Measurements from ENCODE around the gene TOR1AIP2. TPM values are rescaled to one million over a fixed set of nuclear protein-coding genes. Genes with fewer than 3 reads are reported as not detected.
A peak's percentile ranks its signal among the peaks of the same experiment; 100 is the strongest.

TOR1AIP2 gene
- total and polyA plus RNA-seq, 2 of the 13 experiments (the other 11 are each of a cell fraction or from before 2014, with no cell fraction given): 35.2 to 65.8 TPM

- TF ChIP-seq ZNF333 (CRISPR knock-in tag; IDR thresholded peaks at IDR 0.05; ENCODE audit: borderline replicate concordance): no peak
- TF ChIP-seq ZNF746 (CRISPR knock-in tag; IDR thresholded peaks at IDR 0.05): no peak
- TF ChIP-seq ZNF83 (CRISPR knock-in tag; IDR thresholded peaks at IDR 0.05; ENCODE audit: borderline replicate concordance): 0 out of 2 replicates have a peak, but pooled peaks have one; percentile 2
- TF ChIP-seq, protein P1, sequence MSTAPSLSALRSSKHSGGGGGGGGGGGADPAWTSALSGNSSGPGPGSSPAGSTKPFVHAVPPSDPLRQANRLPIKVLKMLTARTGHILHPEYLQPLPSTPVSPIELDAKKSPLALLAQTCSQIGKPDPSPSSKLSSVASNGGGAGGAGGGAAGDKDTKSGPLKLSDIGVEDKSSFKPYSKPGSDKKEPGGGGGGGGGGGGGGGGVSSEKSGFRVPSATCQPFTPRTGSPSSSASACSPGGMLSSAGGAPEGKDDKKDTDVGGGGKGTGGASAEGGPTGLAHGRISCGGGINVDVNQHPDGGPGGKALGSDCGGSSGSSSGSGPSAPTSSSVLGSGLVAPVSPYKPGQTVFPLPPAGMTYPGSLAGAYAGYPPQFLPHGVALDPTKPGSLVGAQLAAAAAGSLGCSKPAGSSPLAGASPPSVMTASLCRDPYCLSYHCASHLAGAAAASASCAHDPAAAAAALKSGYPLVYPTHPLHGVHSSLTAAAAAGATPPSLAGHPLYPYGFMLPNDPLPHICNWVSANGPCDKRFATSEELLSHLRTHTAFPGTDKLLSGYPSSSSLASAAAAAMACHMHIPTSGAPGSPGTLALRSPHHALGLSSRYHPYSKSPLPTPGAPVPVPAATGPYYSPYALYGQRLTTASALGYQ (CRISPR knock-in tag; IDR thresholded peaks at IDR 0.05): no peak
- no peak for TF ChIP-seq ZFP1 (CRISPR knock-in tag; IDR thresholded peaks at IDR 0.05)
- TF ChIP-seq ELF3 (CRISPR knock-in tag; IDR thresholded peaks at IDR 0.05): no peak
- TF ChIP-seq AHR (CRISPR knock-in tag; IDR thresholded peaks at IDR 0.05): no peak
- no peak for TF ChIP-seq MIXL1 (CRISPR knock-in tag; IDR thresholded peaks at IDR 0.05)
- no peak; the same call in 1 of the 2 replicates for TF ChIP-seq ZNF329 (CRISPR knock-in tag; IDR thresholded peaks at IDR 0.05; ENCODE audit: low read depth)
- no peak for TF ChIP-seq ZNF251 (CRISPR knock-in tag; IDR thresholded peaks at IDR 0.05)
- TF ChIP-seq MLX (CRISPR knock-in tag; IDR thresholded peaks at IDR 0.05): 0 out of 2 replicates have a peak, but pooled peaks have one; percentile 12
- TF ChIP-seq, protein P2, sequence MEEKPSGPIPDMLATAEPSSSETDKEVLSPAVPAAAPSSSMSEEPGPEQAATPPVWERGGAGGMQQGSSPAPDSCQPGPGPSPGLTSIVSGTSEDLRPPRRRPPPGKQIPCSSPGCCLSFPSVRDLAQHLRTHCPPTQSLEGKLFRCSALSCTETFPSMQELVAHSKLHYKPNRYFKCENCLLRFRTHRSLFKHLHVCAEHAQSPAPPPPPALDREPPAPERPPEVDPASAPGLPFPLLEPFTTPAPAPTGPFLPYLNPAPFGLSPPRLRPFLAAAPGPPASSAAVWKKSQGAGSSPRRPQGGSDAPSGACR (CRISPR knock-in tag; IDR thresholded peaks at IDR 0.05): peak; percentile 73; the same call in 1 of the 2 replicates
- TF ChIP-seq ZNF598 (CRISPR knock-in tag; IDR thresholded peaks at IDR 0.05; ENCODE audit: borderline replicate concordance): no peak
- TF ChIP-seq MYNN (CRISPR knock-in tag; IDR thresholded peaks at IDR 0.05; ENCODE audit: low read depth): no peak
- TF ChIP-seq CEBPB (IDR thresholded peaks at IDR 0.05; ENCODE audit: borderline replicate concordance, low read depth, low read length): peak; percentile 27; the same call in 1 of the 2 replicates
- no peak for TF ChIP-seq SIN3A (IDR thresholded peaks at IDR 0.05; ENCODE audit: borderline replicate concordance, low read depth, low read length)
- no peak for TF ChIP-seq ZNF589 (CRISPR knock-in tag; conservative IDR thresholded peaks at IDR 0.05)
- no peak for TF ChIP-seq ZNF280D (CRISPR knock-in tag; IDR thresholded peaks at IDR 0.05)
- TF ChIP-seq ZNF446 (CRISPR knock-in tag; IDR thresholded peaks at IDR 0.05): no peak
- no peak for TF ChIP-seq HIVEP1 (CRISPR knock-in tag; IDR thresholded peaks at IDR 0.05)
- TF ChIP-seq HOXA9 (CRISPR knock-in tag; IDR thresholded peaks at IDR 0.05; ENCODE audit: borderline replicate concordance): no peak
- no peak for TF ChIP-seq SMAD9 (CRISPR knock-in tag; IDR thresholded peaks at IDR 0.05)
- no peak for TF ChIP-seq UBTF (CRISPR knock-in tag; IDR thresholded peaks at IDR 0.05)
Observed at GRCh38 chr1:179881642-179882252, 4.1 kb upstream of the TOR1AIP2 start (continued).

Data from HepG2 (cell line).